HG02852 (cell line): Measurements from ENCODE around the gene TOMM40L.

Experiments used
- ATAC-seq: cut with Tn5 transposase; IDR thresholded peaks from one replicate; pipeline ENCODE4 v1.9.1; 2021; ENCODE audit warnings: mild to moderate bottlenecking, moderate library complexity; ENCODE audit not compliant: unreplicated experiment

Gene TOMM40L

DNA sequence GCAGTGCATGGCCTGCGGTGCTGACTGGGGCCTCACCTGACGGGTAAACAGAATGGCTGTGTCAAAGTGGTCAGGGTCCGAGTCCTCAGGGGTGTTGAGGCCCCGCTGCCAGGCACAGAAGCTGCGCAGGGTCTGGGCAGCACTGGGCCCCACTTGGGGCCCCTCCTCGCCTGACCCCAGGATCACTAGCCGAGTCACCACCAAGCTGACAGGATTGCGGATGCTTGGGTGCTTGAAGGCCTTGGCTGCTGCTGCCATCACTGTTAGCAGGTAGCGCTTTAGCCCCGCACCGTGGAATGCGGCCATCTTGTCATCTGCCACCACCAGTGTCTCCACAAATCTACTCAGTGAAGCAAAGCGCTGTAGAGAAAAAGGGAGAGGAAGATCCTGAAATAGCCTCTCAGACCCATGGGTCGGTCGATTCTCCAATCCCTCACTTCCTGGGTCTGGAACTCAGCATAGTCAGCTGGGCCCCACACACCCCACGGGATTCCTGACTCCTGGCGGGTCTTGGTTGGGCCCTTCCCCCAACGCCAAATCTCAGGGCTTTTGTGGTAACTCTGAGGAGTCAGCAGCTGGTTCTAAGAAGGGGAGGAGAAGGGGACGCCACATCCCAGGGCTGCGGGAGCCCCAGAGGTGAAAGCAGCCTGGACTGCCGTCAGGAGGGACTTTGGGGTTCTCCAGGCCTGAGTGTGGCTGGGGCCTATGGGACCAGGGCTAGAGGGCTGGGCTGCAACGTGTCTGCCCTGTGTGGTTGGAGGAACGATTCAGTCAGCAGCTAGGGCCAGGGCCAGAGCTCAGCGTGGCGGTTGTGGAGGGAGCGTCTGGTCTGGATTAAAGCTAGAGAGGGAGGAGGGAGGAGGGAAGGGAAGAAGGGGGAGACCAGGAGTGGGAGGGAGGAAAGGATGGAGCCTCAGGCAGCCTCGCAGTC is 29.1 kb upstream of the TOMM40L start:
- ATAC-seq, result no peak

DNA sequence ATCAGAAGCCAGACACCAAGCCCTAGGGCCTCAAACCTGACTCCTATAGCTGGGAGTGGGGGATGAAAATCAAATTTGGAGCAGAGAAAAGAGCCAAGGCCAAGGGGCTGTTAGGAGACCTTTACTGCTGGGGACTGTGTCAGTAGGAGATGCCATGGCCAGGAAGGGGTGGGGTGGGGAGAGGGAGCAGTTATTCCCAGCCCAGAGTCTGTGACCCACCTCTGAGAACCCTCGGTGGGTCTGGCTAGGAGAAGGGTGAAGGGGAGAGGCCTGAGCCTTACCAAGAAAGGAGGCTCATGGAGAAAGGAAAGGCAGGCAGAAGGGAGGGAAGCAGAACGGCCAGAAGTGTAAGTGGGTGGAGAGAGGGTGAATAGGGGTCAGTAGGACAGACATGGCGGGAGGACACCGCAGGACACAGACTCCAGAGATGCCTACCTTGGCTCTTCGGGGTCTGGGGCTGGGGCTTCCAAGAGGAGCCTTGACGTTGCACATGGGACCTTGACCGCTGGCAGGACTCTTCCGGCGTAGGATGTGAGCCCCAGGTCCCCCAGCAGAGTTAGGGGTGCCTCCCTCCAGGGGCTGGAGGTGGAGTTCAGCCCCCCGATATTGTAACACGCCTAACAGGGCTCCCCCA is 28.2 kb upstream of the TOMM40L start:
- ATAC-seq, result no peak

DNA sequence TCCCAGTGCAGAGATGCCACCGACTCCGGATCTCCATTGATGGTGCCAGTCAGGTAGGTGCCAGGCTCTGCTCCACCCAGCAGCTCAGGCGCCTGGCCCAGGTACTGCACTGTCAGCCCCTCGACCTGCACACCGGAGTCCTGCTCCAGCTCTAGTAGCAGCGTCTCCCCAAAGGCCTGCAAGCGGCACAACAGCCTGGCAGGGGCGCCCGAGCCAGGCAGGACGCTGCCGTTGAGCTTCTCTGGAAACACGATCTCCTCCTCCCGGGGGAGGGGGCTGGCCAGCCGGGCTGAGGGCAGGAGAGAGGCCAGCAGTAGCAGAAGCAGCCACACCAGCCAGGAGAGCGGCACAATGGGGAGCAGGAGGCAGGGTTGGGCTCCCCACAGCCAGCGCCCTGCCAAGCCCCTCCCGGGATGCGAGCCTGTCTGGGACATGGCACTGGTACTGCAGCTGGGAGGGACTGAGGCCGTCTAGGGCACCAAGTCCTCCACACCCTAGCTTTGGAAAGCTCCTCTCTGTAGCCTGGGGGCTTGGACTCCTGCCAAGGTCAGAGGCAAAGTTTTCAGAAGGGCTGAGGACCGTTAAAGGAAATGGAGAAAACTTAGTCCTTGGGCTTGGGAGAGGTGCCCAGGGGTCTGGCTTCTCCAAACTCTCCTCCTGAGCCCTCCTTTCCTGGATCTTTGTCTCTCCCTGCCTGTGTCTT is 27.5 kb upstream of the TOMM40L start:
- no peak for ATAC-seq

DNA sequence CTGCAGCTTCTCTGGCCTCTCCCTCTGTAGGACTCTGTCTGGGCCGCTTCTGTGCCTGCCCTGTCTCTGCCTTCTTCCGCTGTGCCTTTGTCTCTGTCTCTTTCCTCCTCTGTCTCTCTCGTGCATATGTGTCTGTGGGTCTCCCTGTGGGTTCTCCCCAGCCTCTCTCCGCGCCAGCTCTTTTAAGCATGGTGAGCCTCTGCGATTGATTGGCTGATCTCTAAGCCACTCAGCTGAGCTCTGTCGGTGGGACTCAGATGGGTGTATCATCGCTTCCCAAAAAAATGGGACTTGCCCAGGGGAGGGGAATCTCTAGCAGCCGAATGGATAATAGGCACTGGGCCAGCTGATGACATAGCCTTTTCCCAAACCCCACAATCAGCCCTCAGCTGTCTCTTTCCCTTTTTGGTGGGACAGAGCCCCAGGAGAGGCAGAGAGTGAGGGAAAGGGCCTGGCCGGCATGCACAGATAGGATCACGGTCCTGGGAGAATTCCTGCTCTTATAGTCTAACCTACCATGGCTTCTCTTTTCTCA is 26.9 kb upstream of the TOMM40L start, which contains the start of gene ADAMTS4:
TSS of gene ADAMTS4 (minus strand) at position 158 of the 535 bp plus-strand sequence. CDS start 427 bp downstream, outside the sequence.
- ATAC-seq, result no peak

DNA sequence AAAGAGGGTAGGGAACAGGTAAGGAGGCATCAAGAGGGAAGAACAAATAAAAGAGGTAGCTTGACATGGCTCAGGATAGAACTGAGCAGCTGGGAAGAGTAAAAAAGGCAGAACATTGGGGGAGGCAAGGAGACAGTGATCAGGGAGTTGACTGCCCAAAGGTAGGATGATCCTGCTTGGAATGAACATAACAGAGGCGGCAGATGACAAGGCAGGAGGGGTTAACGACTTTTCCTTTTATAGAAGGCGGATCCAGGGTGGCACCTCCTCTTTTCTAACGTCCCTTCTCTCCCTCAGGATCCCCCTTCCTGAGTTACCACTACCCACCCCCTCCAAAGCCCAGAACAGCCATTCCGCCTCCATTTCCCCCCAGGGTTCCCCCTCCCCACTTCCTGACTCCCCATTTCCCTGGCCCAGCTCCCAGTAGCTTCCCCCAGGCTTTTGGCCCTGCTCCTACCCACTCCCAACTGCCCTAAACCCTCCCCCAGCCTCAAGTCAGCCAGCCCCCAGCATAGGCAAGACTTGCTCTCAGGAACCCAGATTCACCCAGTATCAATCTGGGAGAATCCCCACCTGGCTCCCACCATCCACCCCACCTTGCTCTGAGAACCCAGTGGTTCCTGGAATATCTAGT is 26.2 kb upstream of the TOMM40L start:
- no peak for ATAC-seq

DNA sequence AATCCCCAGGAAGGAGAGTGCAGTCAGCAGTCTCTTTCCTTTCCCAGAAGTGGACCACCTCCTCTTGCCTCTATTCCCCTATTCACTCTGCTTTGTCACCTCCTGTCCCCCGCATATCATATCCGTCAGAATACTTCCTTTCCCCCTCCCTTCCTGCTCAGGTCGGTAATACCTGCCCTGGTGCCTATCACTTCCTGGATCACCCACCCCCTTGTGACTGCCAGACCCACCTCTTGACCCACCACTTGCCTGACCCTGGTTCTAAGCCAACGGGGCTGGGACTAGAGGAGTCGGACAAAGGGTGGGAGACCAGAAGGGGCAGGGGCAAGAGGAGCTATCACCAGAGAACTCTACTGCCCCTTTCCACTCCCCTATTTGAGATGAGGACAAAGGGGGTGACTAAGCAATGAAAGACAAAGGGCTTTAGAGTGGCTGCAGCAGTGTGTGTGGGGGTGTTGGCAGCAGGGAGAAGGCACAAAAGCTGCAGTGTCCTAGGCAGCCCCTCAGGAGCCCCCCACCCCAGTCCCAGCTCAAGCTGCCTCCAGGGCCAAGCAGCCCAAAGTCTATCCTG is 25.4 kb upstream of the TOMM40L start:
- ATAC-seq, result no peak

DNA sequence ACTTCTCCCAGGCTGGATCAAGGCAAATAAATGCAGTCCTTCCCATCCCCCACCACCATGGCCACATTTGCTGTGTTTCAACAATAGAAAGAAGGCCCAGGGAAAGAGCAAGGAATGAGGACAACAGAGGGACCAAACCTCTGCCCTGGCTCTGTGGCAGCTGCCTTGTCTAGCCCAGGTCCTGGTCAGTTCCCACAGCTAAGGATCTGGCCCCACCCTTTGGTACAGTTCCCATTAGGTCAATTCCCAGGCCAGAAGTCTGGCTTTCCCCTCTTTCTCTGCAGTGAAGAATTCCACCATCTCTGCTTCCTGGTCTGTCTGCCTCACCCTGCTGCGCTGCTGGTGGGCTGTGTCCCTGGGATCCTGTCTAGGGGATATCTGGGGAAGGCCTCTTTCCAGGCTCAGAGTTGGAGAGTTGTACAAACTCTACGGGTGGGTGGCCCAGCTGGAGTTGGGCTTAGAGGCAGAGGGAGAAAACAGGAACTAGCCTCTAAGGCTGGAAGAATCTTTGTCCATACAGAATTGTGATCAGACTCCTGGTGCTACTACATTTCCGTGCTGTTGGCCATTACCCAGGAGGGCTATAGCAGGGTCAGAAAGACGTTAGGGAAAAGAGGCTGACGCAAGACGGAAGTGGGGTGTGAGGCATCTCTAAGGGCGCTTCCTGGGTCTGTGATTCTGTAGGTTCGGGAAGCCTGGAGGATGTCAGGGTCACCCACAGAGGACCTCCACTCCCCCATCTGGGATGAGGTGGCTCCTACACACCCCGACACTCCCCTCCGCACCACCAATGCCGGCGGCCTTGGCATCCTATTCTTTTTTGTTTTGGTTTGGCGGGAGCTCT is 24.6 kb upstream of the TOMM40L start:
- ATAC-seq, result no peak

DNA sequence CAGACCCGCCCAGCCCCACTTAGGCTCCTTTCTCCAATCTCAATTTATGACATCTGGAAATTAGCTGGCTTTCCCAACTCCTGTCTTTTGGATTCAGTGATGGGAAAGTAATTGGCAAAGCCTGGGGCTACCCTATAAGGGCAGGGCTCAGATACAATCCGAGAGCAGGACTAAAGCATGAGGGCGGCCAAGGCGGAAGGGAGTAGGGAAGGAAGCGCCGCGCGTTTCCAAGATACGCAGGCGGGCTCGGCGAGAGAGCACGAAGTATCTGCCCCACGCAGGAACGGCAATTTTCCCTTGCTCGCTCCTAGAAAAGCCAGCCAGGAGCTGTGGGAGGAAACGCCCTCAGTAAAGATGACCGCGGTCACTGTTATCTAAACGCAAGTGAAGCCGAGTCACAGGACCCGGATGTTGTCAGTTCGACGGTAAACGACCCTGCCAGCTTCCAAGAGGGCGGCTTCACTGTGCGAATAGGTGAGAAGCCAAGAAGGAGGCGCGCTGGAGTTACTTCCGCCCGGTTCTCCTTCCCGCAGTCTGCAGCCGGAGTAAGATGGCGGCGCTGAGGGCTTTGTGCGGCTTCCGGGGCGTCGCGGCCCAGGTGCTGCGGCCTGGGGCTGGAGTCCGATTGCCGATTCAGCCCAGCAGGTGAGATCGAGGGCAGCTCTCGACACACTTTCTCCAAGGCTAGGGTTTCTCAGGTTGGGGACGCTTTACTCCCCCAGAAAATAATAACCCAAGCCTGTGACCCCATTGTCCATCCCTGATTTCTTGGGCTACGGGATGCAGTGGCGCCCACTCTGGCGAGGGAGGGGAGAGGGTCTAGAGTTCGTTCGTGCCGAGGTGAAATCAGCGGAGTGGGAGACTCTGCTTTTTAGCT is 23.8 kb upstream of the TOMM40L start, which contains the start of gene NDUFS2:
TSS of gene NDUFS2 (plus strand) at position 532 of the 877 bp plus-strand sequence. CDS start at position 551, 19 bp downstream.
- ATAC-seq, result peak; percentile 96

DNA sequence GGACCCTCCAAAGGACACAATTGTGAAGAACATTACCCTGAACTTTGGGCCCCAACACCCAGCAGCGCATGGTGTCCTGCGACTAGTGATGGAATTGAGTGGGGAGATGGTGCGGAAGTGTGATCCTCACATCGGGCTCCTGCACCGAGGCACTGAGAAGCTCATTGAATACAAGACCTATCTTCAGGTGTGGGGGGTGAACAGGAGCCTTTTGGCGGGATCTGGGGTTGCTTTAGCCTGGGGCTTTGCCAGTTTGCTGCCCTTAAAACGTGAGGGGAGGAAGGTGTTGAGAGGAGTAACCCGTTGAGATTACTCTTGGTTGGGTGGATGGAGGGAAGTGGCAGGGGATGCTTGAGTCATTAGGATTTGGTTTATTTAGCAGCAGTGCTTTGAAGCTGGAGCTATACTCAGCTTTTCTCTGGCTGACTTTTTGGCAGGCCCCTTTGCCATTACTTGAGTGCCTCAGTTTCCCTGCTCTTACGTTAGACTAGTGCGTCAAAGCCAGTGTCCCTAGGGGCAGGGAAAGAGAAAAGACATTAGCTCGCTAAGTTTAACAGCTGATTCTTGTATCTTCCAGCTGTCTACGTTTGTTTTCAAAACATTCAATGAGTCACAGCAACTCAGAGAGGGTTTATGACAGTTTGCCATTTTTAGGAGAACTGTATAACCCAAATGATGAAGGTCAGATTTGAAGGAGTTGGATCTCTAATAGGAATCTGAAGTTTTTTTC is 19.3 kb upstream of the TOMM40L start:
- ATAC-seq, result no peak

DNA sequence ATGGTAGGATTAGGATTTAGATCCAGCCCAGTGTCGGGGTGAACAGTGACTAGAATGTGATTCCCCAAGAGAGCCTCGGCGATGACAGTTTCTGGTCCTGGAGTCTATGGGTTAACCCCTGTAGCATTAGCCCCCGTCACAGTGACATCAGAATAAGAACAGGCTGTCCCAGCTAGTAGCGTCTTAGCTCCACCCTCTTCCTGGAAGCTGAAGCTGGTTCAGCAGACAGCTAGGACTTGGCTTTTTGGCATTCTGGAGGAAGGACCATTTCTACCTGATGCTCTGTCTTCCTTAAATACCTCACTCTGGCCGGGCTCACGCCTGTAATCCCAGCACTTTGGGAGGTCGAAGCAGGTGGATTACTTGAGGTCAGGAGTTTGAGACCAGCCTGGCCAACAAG is 18.7 kb upstream of the TOMM40L start:
- ATAC-seq, result no peak

DNA sequence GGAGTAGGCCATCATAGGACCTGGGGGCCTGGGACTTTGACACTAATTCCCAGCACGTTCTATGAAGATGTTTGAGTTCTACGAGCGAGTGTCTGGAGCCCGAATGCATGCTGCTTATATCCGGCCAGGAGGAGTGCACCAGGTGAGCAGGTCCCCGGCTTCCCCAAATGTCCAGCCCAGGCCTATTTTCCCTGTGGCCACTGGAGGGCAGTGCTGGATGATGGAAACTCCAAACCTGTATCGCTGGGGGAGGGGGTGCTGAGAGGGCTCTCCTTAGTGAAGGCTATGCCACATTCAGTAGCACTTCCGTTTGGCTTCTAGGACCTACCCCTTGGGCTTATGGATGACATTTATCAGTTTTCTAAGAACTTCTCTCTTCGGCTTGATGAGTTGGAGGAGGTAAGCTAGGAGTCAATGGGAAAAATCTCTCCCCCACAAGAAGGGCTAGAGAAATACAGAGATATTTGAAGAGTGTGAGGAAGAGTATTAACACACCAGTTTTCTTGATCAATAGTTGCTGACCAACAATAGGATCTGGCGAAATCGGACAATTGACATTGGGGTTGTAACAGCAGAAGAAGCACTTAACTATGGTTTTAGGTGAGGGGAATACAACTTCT is 16.0 kb upstream of the TOMM40L start:
- no peak for ATAC-seq

DNA sequence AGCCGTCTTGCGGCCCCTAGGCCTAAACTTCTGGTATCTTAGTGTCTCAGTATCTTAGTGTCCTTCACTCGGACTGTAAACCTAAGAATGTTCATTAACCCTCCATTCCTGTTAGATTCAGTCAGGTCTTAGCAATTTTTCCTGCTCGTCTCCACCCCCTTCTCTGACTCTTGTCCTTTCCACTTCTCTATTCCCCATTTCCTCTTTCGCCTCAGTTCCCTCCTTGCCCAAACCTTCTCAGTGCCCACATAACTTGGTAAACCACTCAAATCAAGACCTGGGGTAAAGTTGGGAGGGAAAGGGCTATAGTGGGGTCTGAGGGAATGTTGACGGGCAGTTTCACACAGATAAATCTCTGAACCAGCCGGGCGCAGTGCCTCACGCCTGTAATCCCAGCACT is 11.5 kb upstream of the TOMM40L start:
- ATAC-seq, result no peak

DNA sequence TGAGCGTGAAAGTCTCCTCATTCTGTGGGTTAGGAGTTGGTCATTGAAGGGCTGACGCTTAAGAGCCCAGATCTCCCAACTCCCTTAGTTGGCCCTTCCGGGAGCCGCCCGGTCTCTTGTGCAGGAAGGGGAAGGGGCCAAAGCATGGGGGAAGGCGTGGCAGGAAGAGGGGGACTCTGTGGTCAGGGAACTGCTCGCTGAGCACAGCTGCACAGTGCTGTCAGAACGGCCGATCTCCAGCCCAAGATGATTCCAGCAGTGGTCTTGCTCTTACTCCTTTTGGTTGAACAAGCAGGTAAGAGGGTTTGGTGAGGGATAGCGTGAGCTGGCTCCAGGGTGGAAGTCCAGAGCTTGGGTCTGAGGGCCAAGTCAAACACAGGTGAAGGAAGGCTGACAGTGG is 10.8 kb upstream of the TOMM40L start, which contains the start of gene FCER1G:
TSS of gene FCER1G (plus strand) at position 220 of the 400 bp plus-strand sequence. CDS start at position 247, 27 bp downstream.
- ATAC-seq, result no peak

DNA sequence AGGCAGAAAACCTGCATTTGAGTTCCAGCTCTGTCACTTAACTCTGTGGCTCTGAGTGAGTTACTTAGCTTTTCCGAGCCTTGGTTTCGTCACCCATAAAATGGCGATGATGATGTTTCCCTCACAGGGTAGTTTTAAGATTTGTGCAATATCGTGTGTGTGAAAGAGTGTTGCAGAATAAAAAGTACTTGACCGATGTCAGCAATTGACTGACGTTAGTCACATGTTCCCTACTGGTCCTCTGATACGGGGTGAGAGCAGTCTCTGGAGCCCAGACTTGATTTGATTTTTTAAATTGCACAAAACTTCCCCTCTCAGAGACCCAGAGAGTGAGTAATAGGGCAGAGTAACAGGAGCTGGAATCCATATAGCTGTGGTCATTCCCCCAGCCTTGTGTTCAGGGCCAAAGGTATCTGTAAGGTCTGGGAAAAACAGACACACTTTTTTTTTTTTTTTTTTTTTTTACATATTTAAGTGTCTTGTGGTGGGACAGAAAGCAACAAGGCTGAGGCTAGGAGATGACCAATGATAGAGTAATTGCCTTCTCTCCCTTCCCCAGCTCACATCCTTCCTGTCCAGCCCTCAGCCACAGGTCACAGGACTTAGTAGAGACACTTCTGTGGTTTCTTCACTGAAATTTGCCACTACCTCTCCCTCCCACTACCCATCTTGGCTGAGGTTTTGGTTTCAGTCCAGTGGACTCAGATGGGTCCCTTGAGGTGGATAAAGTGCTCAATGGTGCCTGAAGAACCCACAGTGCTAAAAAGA is 8.7 kb upstream of the TOMM40L start:
- peak; percentile 90 for ATAC-seq

DNA sequence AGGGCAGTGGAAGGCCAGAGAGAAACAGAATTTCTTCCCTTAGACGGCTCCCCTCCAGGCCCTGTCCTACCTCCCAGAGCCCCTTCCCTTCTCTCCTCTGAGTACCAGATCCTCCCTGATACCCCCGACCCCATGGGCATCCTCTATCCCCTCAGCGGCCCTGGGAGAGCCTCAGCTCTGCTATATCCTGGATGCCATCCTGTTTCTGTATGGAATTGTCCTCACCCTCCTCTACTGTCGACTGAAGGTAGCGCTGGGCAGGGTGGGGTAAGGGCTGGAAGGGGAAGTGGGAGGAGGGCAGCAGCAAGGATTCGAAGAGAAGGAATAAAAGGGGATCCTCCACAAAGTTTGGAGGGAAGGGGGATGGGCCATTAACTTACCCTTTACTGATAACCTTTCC is 8.0 kb upstream of the TOMM40L start:
- ATAC-seq, result no peak

DNA sequence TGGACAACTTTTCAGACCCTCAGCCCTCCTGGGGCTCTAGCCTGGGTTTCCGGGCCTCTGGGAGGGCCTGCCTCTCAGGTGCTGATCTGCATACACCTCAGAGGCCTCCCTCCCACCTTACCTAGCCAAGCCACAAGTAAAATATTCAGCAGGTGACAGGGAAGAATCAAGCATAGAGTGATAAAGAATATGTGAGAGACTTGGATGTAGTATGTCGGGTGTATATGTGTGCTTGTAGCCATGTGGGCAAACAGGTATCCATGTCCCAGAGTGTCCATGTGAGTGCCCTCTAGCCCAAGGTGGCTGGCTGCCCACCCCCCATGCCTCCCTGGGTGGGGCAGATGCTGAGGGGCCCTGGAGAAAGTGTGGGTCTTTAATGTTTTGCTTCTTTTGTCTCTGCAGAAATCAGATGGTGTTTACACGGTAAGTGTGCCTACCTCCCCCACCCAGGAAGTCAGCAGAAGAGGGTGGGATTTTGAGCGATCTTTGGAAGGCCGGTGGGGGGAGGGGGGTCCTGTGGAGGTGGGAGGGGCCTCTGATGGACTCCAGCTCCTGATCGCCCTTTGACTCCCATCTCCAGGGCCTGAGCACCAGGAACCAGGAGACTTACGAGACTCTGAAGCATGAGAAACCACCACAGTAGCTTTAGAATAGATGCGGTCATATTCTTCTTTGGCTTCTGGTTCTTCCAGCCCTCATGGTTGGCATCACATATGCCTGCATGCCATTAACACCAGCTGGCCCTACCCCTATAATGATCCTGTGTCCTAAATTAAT is 7.4 kb upstream of the TOMM40L start:
- no peak for ATAC-seq
